ENCODE measurements around the gene CLASP1.

DNA sequence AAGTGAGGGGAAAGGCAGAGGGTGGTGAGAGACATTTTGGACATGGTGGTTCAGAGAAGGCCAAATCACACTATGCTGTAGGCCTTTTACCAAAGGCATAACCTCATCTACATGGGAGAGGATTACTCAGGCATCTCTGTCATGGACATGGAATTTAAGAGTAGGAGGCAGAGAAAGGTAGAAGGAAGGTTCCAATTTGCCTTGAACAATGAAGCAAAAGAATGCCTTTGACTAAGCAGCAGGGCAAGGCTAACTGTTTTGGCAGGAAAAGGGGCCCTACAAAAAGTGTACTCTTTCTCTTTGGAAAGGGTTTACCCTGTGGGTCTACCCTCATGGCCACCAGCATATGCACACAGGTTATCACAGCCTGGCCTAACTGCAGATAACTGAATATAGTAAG lies 164.2 kb downstream of the CLASP1 start:
- TF ChIP-seq POLR2A (IDR thresholded peaks at IDR 0.05; ENCODE audit: low read depth, low read length) (no peak), POLR2AphosphoS5 (IDR thresholded peaks at IDR 0.05; ENCODE audit: low read depth, low read length) (no peak)

Measured in GM12891 (cell line).